GM12878 (cell line): Measurements from ENCODE around the gene RAB4B. TPM values are rescaled to one million over a fixed set of nuclear protein-coding genes. Genes with fewer than 3 reads are reported as not detected.
A peak's percentile ranks its signal among the peaks of the same experiment; 100 is the strongest.

Experiments
- ATAC-seq: fragments of 200-7000 bp; cut with Tn5 transposase; 3 replicates; pipeline ENCODE4 v1.9.1; 2020; ENCODE audit warnings: mild to moderate bottlenecking, moderate library complexity
- BruUV-seq: library from RNA; stranded (reverse); fragments of 400-500 nt; replicated peaks from 2 replicates; lab custom pipeline; 2021; lab: Mats Ljungman, UMichigan
- CTCF ChIA-PET: fragments of 300-600 bp; sonication (Branson Sonifier 250); formaldehyde crosslinking; extraction: SDS; loops from one replicate; lab custom pipeline; 2021; ENCODE audit warnings: inconsistent platforms; lab: Yijun Ruan, JAX
- POLR2A ChIA-PET: fragments of 350-600 bp; formaldehyde crosslinking; extraction: SDS; loops from one replicate; lab custom pipeline; 2021; ENCODE audit warnings: inconsistent platforms; lab: Charles Lee
- RAD21 ChIA-PET: fragments of 300-600 bp; sonication (Branson Sonifier 250); formaldehyde crosslinking; loops from one replicate; lab custom pipeline; 2023; ENCODE audit warnings: antibody characterized with exemption; ENCODE audit not compliant: unreplicated experiment; lab: Charles Lee
- SMC1A ChIA-PET: fragments of 300-600 bp; sonication (Branson Sonifier 250); formaldehyde crosslinking; loops from one replicate; lab custom pipeline; 2023; ENCODE audit not compliant: unreplicated experiment, uncharacterized antibody; lab: Charles Lee
- DNase-seq: peaks from one replicate; pipeline ENCODE4 v3.0.0-alpha.2; 2011; ENCODE audit warnings: low read depth, low spot score
- FAIRE-seq: peaks from 3 replicates; lab custom pipeline; 2011; peaks lifted over from hg19 to GRCh38; lab: Jason Lieb, UNC
- H2AFZ ChIP-seq: 2 replicates; pipeline ENCODE4 v1.6.0; 2011; ENCODE audit warnings: low read depth, low read length, control low read depth; ENCODE audit not compliant: control insufficient read depth
- H3K27ac ChIP-seq: 2 replicates; pipeline ENCODE4 v1.5.1; 2011; ENCODE audit warnings: control low read depth; ENCODE audit not compliant: control insufficient read depth, insufficient read depth
- H3K27me3 ChIP-seq, 2 experiments: replicated peaks in 1 of 2; 2 replicates each; pipeline versions ENCODE4 v1.6.0 to v1.6.1; 2011; ENCODE audit warnings: low read length in 1 of 2; ENCODE audit not compliant: control insufficient read depth in 2 of 2, insufficient read depth in 2 of 2
- H3K36me3 ChIP-seq, 2 experiments: 2 replicates each; pipeline ENCODE4 v1.5.1; 2011; ENCODE audit warnings: low read length in 1 of 2; ENCODE audit not compliant: control insufficient read depth in 2 of 2, insufficient read depth in 2 of 2
- H3K4me1 ChIP-seq: 2 replicates; pipeline ENCODE4 v1.6.1; 2011; ENCODE audit warnings: mild to moderate bottlenecking, low read length, moderate library complexity, mixed read lengths; ENCODE audit not compliant: control insufficient read depth, insufficient read depth
- H3K4me2 ChIP-seq: 2 replicates; pipeline ENCODE4 v1.6.0; 2011; ENCODE audit warnings: control low read depth; ENCODE audit not compliant: control insufficient read depth, insufficient read depth
- H3K4me3 ChIP-seq: fragments of 200-600 bp; sonication (generic); 2 replicates; pipeline ENCODE4 v1.5.1; 2016
- H3K79me2 ChIP-seq: 2 replicates; pipeline ENCODE4 v1.6.0; 2011; ENCODE audit warnings: low read length; ENCODE audit not compliant: control insufficient read depth, insufficient read depth
- H3K9ac ChIP-seq: 2 replicates; pipeline ENCODE4 v1.8.0; 2011; ENCODE audit warnings: low read length, control low read depth, mixed read lengths; ENCODE audit not compliant: control insufficient read depth, insufficient read depth
- H3K9me3 ChIP-seq: replicated peaks from 3 replicates; pipeline ENCODE4 v1.5.1; 2011; ENCODE audit warnings: mild to moderate bottlenecking, low read length; ENCODE audit not compliant: control insufficient read depth, insufficient read depth
- H4K20me1 ChIP-seq: 2 replicates; pipeline ENCODE4 v1.6.0; 2011; ENCODE audit not compliant: control insufficient read depth, insufficient read depth
- CTCF ChIP-seq, 3 experiments: IDR thresholded peaks in 2 of 3; conservative IDR thresholded peaks in 1 of 3; 2 replicates each; pipeline ENCODE4 v1.5.1; 2011; ENCODE audit warnings: low read depth in 3 of 3, low read length in 3 of 3, mild to moderate bottlenecking in 3 of 3, control low read depth in 2 of 3, moderate library complexity in 2 of 3, inconsistent platforms in 1 of 3, mixed read lengths in 1 of 3; ENCODE audit not compliant: control insufficient read depth in 2 of 3, insufficient read depth in 1 of 3; ENCODE audit errors: extremely low read depth in 1 of 3
- CUX1 ChIP-seq: IDR thresholded peaks from 2 replicates; pipeline ENCODE4 v1.6.1; 2012; ENCODE audit warnings: improper control_type of control experiment, low read depth, low read length; ENCODE audit not compliant: insufficient replicate concordance
- JUND ChIP-seq: IDR thresholded peaks from 2 replicates; pipeline ENCODE4 v1.6.1; 2012; ENCODE audit warnings: low read depth, mild to moderate bottlenecking, low read length, improper control_type of control experiment, moderate library complexity
- MTA3 ChIP-seq: IDR thresholded peaks from 2 replicates; pipeline ENCODE4 v1.6.1; 2012; ENCODE audit warnings: low read length, inconsistent platforms, borderline replicate concordance
- POU2F2 ChIP-seq: IDR thresholded peaks from 3 replicates; pipeline ENCODE4 v1.6.1; 2011; ENCODE audit warnings: low read depth, mild to moderate bottlenecking, low read length, borderline replicate concordance
- SPI1 ChIP-seq: IDR thresholded peaks from 2 replicates; pipeline ENCODE4 v1.6.1; 2011; ENCODE audit warnings: low read depth, mild to moderate bottlenecking, low read length, moderate library complexity, borderline replicate concordance; ENCODE audit not compliant: insufficient read depth
- SUZ12 ChIP-seq: fragments of 200-600 bp; sonication (generic); IDR thresholded peaks from one replicate; pipeline ENCODE4 v1.6.1; 2018; ENCODE audit warnings: antibody characterized with exemption, mild to moderate bottlenecking; ENCODE audit not compliant: unreplicated experiment
- ZNF207 ChIP-seq: fragments of 450-650 bp; IDR thresholded peaks from 2 replicates; pipeline ENCODE4 v1.6.1; 2014; ENCODE audit warnings: antibody characterized with exemption, mild to moderate bottlenecking, borderline replicate concordance
- WGBS: methylation state at CpG from one replicate; pipeline ENCODE4 v1.1.6; 2016; ENCODE audit warnings: low lambda C conversion rate; ENCODE audit not compliant: insufficient replicate concordance, insufficient coverage; ENCODE audit errors: missing lambda C conversion rate; 5-methylcytosine and 5-hydroxymethylcytosine counted together
- in situ Hi-C: fragments of 300-500 bp; cut with MboI; formaldehyde crosslinking; loops from 9 replicates; pipeline ENCODE4 v1.14.3; 2018; ENCODE audit warnings: mixed read lengths
- intact Hi-C: fragments of 100-400 bp; cut with micrococcal nuclease; formaldehyde crosslinking; loops from one replicate; pipeline ENCODE4 v1.14.2; 2022; ENCODE audit not compliant: unreplicated experiment
- polyA plus RNA-seq, 11 experiments: library from polyadenylated mRNA; depleted of rRNA in 4 of 11; unstranded in 6 of 11; stranded (reverse) in 5 of 11; fragments of >200 nt; fragmentation: Nextera tagmentation in 4 of 11; fragmentation: Illumina TruSeq in 1 of 11; extraction: Ambion mirVana in 4 of 11; extraction: Trizol in 1 of 11; gene quantifications; 1 replicate in 1 of 11; 2 replicates in 10 of 11; pipeline versions ENCODE4 v1.2.1 to v1.2.3, GENCODE V29; 2011 to 2016; ENCODE audit warnings: inconsistent platforms in 2 of 11, missing spikeins in 2 of 11, low read depth in 1 of 11
- total RNA-seq, 4 experiments: library from RNA; depleted of rRNA in 3 of 4; stranded (reverse); fragments of >200 nt in 3 of 4; fragmentation: Illumina TruSeq in 1 of 4; extraction: Trizol in 1 of 4; gene quantifications; 2 replicates each; pipeline versions ENCODE4 v1.2.1 to v1.2.3, GENCODE V29; 2013 to 2021
- TF ChIP-seq, protein P1 (sequence below): fragments of 450-650 bp; IDR thresholded peaks from 2 replicates; pipeline ENCODE4 v1.6.1; 2017; ENCODE audit warnings: mild to moderate bottlenecking, moderate library complexity

Gene RAB4B
- total and polyA plus RNA-seq, 10 of the 15 experiments (the other 5 are each of a cell fraction or from before 2014, with no cell fraction given) = 0.60 to 51.5 (median 27.7) TPM

GRCh38 chr19:40811478-40812341 lies 33.7 kb downstream of the RAB4B start:
- peak overlapping the region; percentile 68 for H3K4me2 ChIP-seq
- FAIRE-seq = no peak
- POLR2A ChIA-PET = no interaction called here
- H3K36me3 ChIP-seq = peaks cover 7 to 16% of the 10 kb centered on the region in 2 experiments; a peak in 3 of 4 replicates
- H3K4me1 ChIP-seq = peaks cover 5% of the 10 kb centered on the region
- 0 out of 2 replicates have a peak, but pooled peaks cover 3% of the 10 kb centered on the region for H4K20me1 ChIP-seq
- no peak for ATAC-seq
- intact Hi-C loops (no loop called here), in situ Hi-C loops (loop anchor here (5.0 kb wide), 1 partner anchor 321 kb away; no protein-coding TSS in a partner anchor)
- RAD21 ChIA-PET = interaction anchor here (1.1 to 1.6 kb wide), 2 partner anchors 61 to 148 kb away, joined by 3 to 8 read pairs; partner anchors contain the start of genes ACTMAP and SNRPA
- WGBS = 6% methylated on average over 26 of the region's 35 CpGs
- H3K27me3 ChIP-seq = no peaks in the 10 kb centered on the region
- H3K79me2 ChIP-seq = peaks cover 6% of the 10 kb centered on the region
- no peak overlapping the region for H3K4me3 ChIP-seq
- no peak overlapping the region for H3K9ac ChIP-seq
- no peaks in the 10 kb centered on the region for H3K9me3 ChIP-seq
- no peak overlapping the region for H3K27ac ChIP-seq
- no TSS peak for BruUV-seq
- no peak overlapping the region for H2AFZ ChIP-seq
- DNase-seq = no peak
- SMC1A ChIA-PET = interaction anchor here (1.2 kb wide), 2 partner anchors 62 to 149 kb away, joined by 3 to 5 read pairs; partner anchors contain the start of gene ACTMAP
- CTCF ChIA-PET = interaction anchor here (0.7 to 1.4 kb wide), 3 partner anchors 11 to 154 kb away, joined by 3 to 4 read pairs (median 3); no protein-coding TSS in a partner anchor
- TF ChIP-seq, protein P1, sequence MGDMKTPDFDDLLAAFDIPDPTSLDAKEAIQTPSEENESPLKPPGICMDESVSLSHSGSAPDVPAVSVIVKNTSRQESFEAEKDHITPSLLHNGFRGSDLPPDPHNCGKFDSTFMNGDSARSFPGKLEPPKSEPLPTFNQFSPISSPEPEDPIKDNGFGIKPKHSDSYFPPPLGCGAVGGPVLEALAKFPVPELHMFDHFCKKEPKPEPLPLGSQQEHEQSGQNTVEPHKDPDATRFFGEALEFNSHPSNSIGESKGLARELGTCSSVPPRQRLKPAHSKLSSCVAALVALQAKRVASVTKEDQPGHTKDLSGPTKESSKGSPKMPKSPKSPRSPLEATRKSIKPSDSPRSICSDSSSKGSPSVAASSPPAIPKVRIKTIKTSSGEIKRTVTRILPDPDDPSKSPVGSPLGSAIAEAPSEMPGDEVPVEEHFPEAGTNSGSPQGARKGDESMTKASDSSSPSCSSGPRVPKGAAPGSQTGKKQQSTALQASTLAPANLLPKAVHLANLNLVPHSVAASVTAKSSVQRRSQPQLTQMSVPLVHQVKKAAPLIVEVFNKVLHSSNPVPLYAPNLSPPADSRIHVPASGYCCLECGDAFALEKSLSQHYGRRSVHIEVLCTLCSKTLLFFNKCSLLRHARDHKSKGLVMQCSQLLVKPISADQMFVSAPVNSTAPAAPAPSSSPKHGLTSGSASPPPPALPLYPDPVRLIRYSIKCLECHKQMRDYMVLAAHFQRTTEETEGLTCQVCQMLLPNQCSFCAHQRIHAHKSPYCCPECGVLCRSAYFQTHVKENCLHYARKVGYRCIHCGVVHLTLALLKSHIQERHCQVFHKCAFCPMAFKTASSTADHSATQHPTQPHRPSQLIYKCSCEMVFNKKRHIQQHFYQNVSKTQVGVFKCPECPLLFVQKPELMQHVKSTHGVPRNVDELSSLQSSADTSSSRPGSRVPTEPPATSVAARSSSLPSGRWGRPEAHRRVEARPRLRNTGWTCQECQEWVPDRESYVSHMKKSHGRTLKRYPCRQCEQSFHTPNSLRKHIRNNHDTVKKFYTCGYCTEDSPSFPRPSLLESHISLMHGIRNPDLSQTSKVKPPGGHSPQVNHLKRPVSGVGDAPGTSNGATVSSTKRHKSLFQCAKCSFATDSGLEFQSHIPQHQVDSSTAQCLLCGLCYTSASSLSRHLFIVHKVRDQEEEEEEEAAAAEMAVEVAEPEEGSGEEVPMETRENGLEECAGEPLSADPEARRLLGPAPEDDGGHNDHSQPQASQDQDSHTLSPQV = no peak
- 0 out of 2 replicates have a peak, but pooled peaks have one; percentile 20 for TF ChIP-seq MTA3
- TF ChIP-seq JUND = no peak
- TF ChIP-seq ZNF207 = no peak
- no peak for TF ChIP-seq SPI1
- no peak for TF ChIP-seq CUX1
- TF ChIP-seq SUZ12 = no peak
- peak in 1 of 3 experiments; percentile 34; a peak in 2 of 6 replicates for TF ChIP-seq CTCF (IDR thresholded peaks at IDR 0.05 in 2 of 3, conservative IDR thresholded peaks at IDR 0.05 in 1 of 3; ENCODE audit: control insufficient read depth in 2 of 3, extremely low read depth in 1 of 3, insufficient read depth in 1 of 3, low read depth in 3 of 3, low read length in 3 of 3)
- no peak for TF ChIP-seq POU2F2
